Ishikawa (cell line): ENCODE results near the gene STK39.

Experiments
- CEBPB ChIP-seq: IDR thresholded peaks from 2 replicates; pipeline ENCODE4 v1.6.1; 2012
- CREB1 ChIP-seq: IDR thresholded peaks from 2 replicates; pipeline ENCODE4 v1.6.1; 2012; ENCODE audit warnings: low read depth
- EGR1 ChIP-seq: IDR thresholded peaks from 2 replicates; pipeline ENCODE4 v1.6.1; 2012
- EP300 ChIP-seq: IDR thresholded peaks from 2 replicates; pipeline ENCODE4 v1.6.1; 2012; ENCODE audit warnings: borderline replicate concordance
- FOXM1 ChIP-seq: IDR thresholded peaks from 2 replicates; pipeline ENCODE4 v1.6.1; 2012; ENCODE audit warnings: low read depth, borderline replicate concordance
- NFIC ChIP-seq: IDR thresholded peaks from 2 replicates; pipeline ENCODE4 v1.6.1; 2012
- RAD21 ChIP-seq: IDR thresholded peaks from 2 replicates; pipeline ENCODE4 v1.6.1; 2012; ENCODE audit warnings: low read depth
- REST ChIP-seq: IDR thresholded peaks from 2 replicates; pipeline ENCODE4 v1.6.1; 2012; ENCODE audit warnings: low read depth, mild to moderate bottlenecking
- TAF1 ChIP-seq: IDR thresholded peaks from 2 replicates; pipeline ENCODE4 v1.6.1; 2012; ENCODE audit warnings: low read depth, mild to moderate bottlenecking
- TCF12 ChIP-seq: IDR thresholded peaks from 2 replicates; pipeline ENCODE4 v1.6.1; 2012; ENCODE audit warnings: low read depth
- TEAD4 ChIP-seq: IDR thresholded peaks from 2 replicates; pipeline ENCODE4 v1.6.1; 2012
- USF1 ChIP-seq: IDR thresholded peaks from 2 replicates; pipeline ENCODE4 v1.6.1; 2012
- YY1 ChIP-seq: IDR thresholded peaks from 2 replicates; pipeline ENCODE4 v1.6.1; 2012; ENCODE audit warnings: low read depth
- ZBTB7A ChIP-seq: IDR thresholded peaks from 2 replicates; pipeline ENCODE4 v1.6.1; 2012; ENCODE audit warnings: low read depth
- TF ChIP-seq, protein P1 (sequence below): IDR thresholded peaks from 2 replicates; pipeline ENCODE4 v1.6.1; 2012

The STK39 gene

DNA sequence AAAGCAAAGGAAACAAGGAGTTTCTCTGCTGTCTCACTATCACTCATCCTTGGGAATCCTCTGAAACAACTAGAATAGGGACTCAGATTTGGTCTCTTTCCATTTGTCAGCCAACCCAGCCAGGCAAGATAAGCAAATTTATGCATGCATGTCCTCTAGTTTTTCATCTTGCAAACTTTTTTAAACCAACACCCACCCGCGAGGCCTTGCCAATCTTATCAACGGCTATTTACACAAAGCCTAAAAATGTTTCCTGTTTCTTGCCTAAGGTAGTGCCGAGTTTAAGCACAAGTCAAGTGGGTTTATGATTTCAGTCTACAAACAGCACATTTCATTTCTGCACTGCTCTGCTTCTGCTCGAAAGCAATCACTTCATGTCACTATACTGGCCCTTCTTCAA, 240.9 kb downstream of the STK39 start:
- TF ChIP-seq USF1 (no peak), EGR1 (no peak), NFIC (no peak), CEBPB (no peak), TAF1 (no peak), EP300 (no peak), ZBTB7A (no peak)

- no peak for TF ChIP-seq CREB1
- TF ChIP-seq TEAD4: no peak
- TF ChIP-seq USF1: no peak
- no peak for TF ChIP-seq CEBPB
- TF ChIP-seq RAD21: no peak
- TF ChIP-seq REST: no peak
- TF ChIP-seq NFIC: no peak
- TF ChIP-seq FOXM1: no peak
- TF ChIP-seq EP300: no peak
- no peak for TF ChIP-seq YY1
- TF ChIP-seq TCF12: no peak
Measured at GRCh38 chr2:168005586-168005985, 241.8 kb downstream of the STK39 start.

GRCh38 chr2:168003876-168004275, 243.5 kb downstream of the STK39 start:
- TF ChIP-seq TCF12 (no peak), EGR1 (no peak), TAF1 (no peak), EP300 (no peak), TEAD4 (no peak), FOXM1 (no peak), CREB1 (no peak), RAD21 (no peak), ZBTB7A (no peak), REST (no peak), YY1 (no peak), CEBPB (no peak), NFIC (no peak)
- TF ChIP-seq, protein P1, sequence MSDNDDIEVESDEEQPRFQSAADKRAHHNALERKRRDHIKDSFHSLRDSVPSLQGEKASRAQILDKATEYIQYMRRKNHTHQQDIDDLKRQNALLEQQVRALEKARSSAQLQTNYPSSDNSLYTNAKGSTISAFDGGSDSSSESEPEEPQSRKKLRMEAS: no peak

- no peak for TF ChIP-seq RAD21
- TF ChIP-seq FOXM1: no peak
- no peak for TF ChIP-seq TCF12
- TF ChIP-seq CEBPB: no peak
- no peak for TF ChIP-seq NFIC
- no peak for TF ChIP-seq TEAD4
- no peak for TF ChIP-seq ZBTB7A
- TF ChIP-seq TAF1: no peak
- no peak for TF ChIP-seq YY1
- TF ChIP-seq EP300: no peak
- no peak for TF ChIP-seq CREB1
- TF ChIP-seq, protein P1: no peak
- TF ChIP-seq EGR1: no peak
- TF ChIP-seq REST: no peak
- TF ChIP-seq USF1: no peak; the same call in 1 of the 2 replicates
Measured at GRCh38 chr2:168002021-168002553, 245.3 kb downstream of the STK39 start.
